H1 (cell line): ENCODE results near the gene DOCK8. TPM values are rescaled to one million over a fixed set of nuclear protein-coding genes. Genes with fewer than 3 reads are reported as not detected.

Source experiments
- CEBPB ChIP-seq: IDR thresholded peaks from 2 replicates; pipeline ENCODE4 v1.6.1; 2012; ENCODE audit warnings: low read depth, low read length
- POU5F1 ChIP-seq: IDR thresholded peaks from 2 replicates; pipeline ENCODE4 v1.6.1; 2011; ENCODE audit warnings: low read depth, mild to moderate bottlenecking, low read length, moderate library complexity
- RBBP5 ChIP-seq: IDR thresholded peaks from 2 replicates; pipeline ENCODE4 v1.7.1; 2012; ENCODE audit warnings: low read depth, mild to moderate bottlenecking, inconsistent platforms, low read length, moderate library complexity, borderline replicate concordance
- SIX5 ChIP-seq: IDR thresholded peaks from 2 replicates; pipeline ENCODE4 v1.6.1; 2011; ENCODE audit warnings: mild to moderate bottlenecking, low read depth, low read length
- SUZ12 ChIP-seq: fragments of 200-600 bp; sonication (generic); IDR thresholded peaks from 2 replicates; pipeline ENCODE4 v1.6.1; 2012; ENCODE audit warnings: mild to moderate bottlenecking, inconsistent platforms, low read length, moderate library complexity, mixed read lengths
- TAF1 ChIP-seq: IDR thresholded peaks from 2 replicates; pipeline ENCODE4 v1.6.1; 2011; ENCODE audit warnings: mild to moderate bottlenecking, low read depth, low read length
- YY1 ChIP-seq: IDR thresholded peaks from 2 replicates; pipeline ENCODE4 v1.6.1; 2011; ENCODE audit warnings: low read depth, mild to moderate bottlenecking, low read length
- polyA plus RNA-seq, 7 experiments: library from polyadenylated mRNA; depleted of rRNA in 3 of 7; stranded (reverse) in 5 of 7; unstranded in 2 of 7; fragments of >200 nt in 5 of 7; fragments of 200-250 nt in 2 of 7; gene quantifications; 1 replicate in 5 of 7; 2 replicates in 1 of 7; 4 replicates in 1 of 7; pipeline versions ENCODE4 v1.2.1 to v1.2.3, GENCODE V29; 2011 to 2013; ENCODE audit warnings: missing spikeins in 2 of 7, mixed read lengths in 2 of 7
- total RNA-seq: library from RNA; stranded (reverse); fragmentation: NEBNext Ultra II Directional; extraction: Animal tissue kit (Norgen Biotek cat#: 25700); gene quantifications from 2 replicates; pipeline ENCODE4 v1.2.1, GENCODE V29; 2021

DOCK8 gene
- total and polyA plus RNA-seq, 2 of the 8 experiments (the other 6 are each of a cell fraction or from before 2014, with no cell fraction given) = 0.57 to 2.0 TPM

- TF ChIP-seq POU5F1 (no peak), YY1 (no peak), CEBPB (no peak), RBBP5 (no peak), TAF1 (no peak), SUZ12 (no peak), SIX5 (no peak)
Measured at GRCh38 chr9:462606-463005, 247.9 kb downstream of the DOCK8 start (continued).
